ENCODE measurements around the gene PHYH. TPM values are rescaled to one million over a fixed set of nuclear protein-coding genes. Genes with fewer than 3 reads are reported as not detected.

The PHYH gene
- total and polyA plus RNA-seq, 2 donors from 2014 or later = 45.8 to 166 TPM

- H3K9me3 ChIP-seq (ENCODE audit: control insufficient read depth in 2 of 3, insufficient read depth in 1 of 3, low read length in 3 of 3) = no peaks in the 10 kb centered on the region
- H3K9ac ChIP-seq (ENCODE audit: low read length in 3 of 3) = no peak overlapping the region
- H3K4me3 ChIP-seq (ENCODE audit: low read length in 3 of 3) = peak overlapping the region in 1 of 3 donors; percentile 39
- no peaks in the 10 kb centered on the region for H3K36me3 ChIP-seq (ENCODE audit: control insufficient read depth in 2 of 3, insufficient read depth in 3 of 3, low read length in 3 of 3)
- no peak for TF ChIP-seq CTCF (IDR thresholded peaks at IDR 0.05; ENCODE audit: borderline replicate concordance, extremely low read depth, insufficient read depth)
- DNase-seq (peak; percentile 66 to 88 (median 78)), FAIRE-seq (no peak)
- H3K27ac ChIP-seq (ENCODE audit: low read depth in 2 of 2, low read length in 2 of 2) = no peak overlapping the region
- peaks cover 0 to 6% (median 0%) of the 10 kb centered on the region in 3 donors for H3K4me1 ChIP-seq (ENCODE audit: control insufficient read depth in 2 of 3, insufficient read depth in 2 of 3, low read depth in 1 of 3, low read length in 3 of 3)
- H3K27me3 ChIP-seq (ENCODE audit: control insufficient read depth, insufficient read depth, low read length) = no peaks in the 10 kb centered on the region
- intact Hi-C loops (cut with DNase I) = no loop called here
These were observed 27.7 kb downstream of the PHYH start for GRCh38 chr10:13272164-13272571.

GRCh38 chr10:13271552-13272163 is 28.2 kb downstream of the PHYH start:
- no peak for FAIRE-seq
- Histone ChIP-seq H3K4me3 (ENCODE audit: low read length in 3 of 3) (peak overlapping the region in 1 of 3 donors; percentile 39), H3K27ac (ENCODE audit: low read depth in 2 of 2, low read length in 2 of 2) (no peak overlapping the region)

GRCh38 chr10:13270877-13271551 is 28.9 kb downstream of the PHYH start:
- Histone ChIP-seq H3K36me3 (ENCODE audit: control insufficient read depth in 2 of 3, insufficient read depth in 3 of 3, low read length in 3 of 3) (no peaks in the 10 kb centered on the region), H3K4me1 (ENCODE audit: control insufficient read depth in 2 of 3, insufficient read depth in 2 of 3, low read depth in 1 of 3, low read length in 3 of 3) (peaks cover 0 to 6% (median 0%) of the 10 kb centered on the region in 3 donors), H3K27me3 (ENCODE audit: control insufficient read depth, insufficient read depth, low read length) (no peaks in the 10 kb centered on the region), H3K9ac (ENCODE audit: low read length in 3 of 3) (no peak overlapping the region), H3K9me3 (ENCODE audit: control insufficient read depth in 2 of 3, insufficient read depth in 1 of 3, low read length in 3 of 3) (no peaks in the 10 kb centered on the region), H3K4me3 (ENCODE audit: low read length in 3 of 3) (no peak overlapping the region), H3K27ac (ENCODE audit: low read depth in 2 of 2, low read length in 2 of 2) (no peak overlapping the region)
- intact Hi-C loops (cut with DNase I) = no loop called here
- DNase-seq (no peak), FAIRE-seq (no peak)
- no peak for TF ChIP-seq CTCF (IDR thresholded peaks at IDR 0.05; ENCODE audit: borderline replicate concordance, extremely low read depth, insufficient read depth)

More at GRCh38 chr10:13271552-13272163, 28.2 kb downstream of the PHYH start:
- Histone ChIP-seq H3K9ac (ENCODE audit: low read length in 3 of 3) (no peak overlapping the region), H3K36me3 (ENCODE audit: control insufficient read depth in 2 of 3, insufficient read depth in 3 of 3, low read length in 3 of 3) (no peaks in the 10 kb centered on the region), H3K27me3 (ENCODE audit: control insufficient read depth, insufficient read depth, low read length) (no peaks in the 10 kb centered on the region), H3K4me1 (ENCODE audit: control insufficient read depth in 2 of 3, insufficient read depth in 2 of 3, low read depth in 1 of 3, low read length in 3 of 3) (peaks cover 0 to 6% (median 0%) of the 10 kb centered on the region in 3 donors), H3K9me3 (ENCODE audit: control insufficient read depth in 2 of 3, insufficient read depth in 1 of 3, low read length in 3 of 3) (no peaks in the 10 kb centered on the region)
- no peak for TF ChIP-seq CTCF (IDR thresholded peaks at IDR 0.05; ENCODE audit: borderline replicate concordance, extremely low read depth, insufficient read depth)
- intact Hi-C loops (cut with DNase I) = no loop called here
- peak; percentile 17 to 79 (median 38) for DNase-seq
